ENCODE data around the gene ZNF616.

DNA sequence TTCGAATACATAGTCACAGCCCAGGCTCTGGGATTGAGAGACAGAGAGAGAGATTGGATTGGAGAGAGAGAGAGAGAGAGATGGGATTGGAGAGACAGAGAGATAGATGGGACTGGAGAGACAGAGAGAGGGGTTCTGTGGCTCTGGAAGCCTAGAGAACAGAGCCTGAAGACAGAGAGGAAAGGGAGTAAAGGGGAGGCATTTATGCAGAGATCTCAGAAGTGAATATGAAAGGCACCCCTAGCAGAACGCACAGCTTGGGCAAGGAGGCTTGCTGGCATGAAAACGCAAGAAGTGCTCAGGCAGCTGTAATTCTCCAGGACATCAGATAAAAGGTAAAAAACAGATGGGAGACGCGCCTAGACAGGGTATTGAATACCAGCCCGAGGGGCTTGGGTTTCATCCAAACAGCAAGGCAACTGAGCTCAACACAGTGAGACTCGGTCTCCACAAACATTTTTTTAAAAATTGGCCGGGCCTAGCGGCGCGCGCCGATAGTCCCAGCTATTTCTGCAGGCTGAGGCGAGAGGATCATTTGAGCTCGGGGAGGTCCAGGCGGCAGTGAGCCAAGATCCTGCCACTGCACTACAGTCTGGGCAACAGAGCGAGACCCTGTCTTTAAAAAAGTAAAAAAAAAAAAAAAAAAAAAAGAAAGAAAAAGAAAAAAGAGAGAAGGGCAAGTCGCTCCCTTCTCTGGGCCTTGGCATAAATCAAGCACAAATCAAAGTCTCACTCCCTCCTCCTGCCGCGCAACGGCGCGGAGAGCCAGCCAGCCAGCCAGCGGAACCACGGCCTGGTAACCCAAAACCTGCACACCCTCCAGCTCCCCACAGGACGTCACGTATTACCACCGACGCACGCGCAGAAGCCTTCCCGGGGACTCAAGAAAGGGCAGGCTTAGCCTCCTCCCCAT is 49.3 kb upstream of the ZNF616 start:
- TF ChIP-seq, protein P1, sequence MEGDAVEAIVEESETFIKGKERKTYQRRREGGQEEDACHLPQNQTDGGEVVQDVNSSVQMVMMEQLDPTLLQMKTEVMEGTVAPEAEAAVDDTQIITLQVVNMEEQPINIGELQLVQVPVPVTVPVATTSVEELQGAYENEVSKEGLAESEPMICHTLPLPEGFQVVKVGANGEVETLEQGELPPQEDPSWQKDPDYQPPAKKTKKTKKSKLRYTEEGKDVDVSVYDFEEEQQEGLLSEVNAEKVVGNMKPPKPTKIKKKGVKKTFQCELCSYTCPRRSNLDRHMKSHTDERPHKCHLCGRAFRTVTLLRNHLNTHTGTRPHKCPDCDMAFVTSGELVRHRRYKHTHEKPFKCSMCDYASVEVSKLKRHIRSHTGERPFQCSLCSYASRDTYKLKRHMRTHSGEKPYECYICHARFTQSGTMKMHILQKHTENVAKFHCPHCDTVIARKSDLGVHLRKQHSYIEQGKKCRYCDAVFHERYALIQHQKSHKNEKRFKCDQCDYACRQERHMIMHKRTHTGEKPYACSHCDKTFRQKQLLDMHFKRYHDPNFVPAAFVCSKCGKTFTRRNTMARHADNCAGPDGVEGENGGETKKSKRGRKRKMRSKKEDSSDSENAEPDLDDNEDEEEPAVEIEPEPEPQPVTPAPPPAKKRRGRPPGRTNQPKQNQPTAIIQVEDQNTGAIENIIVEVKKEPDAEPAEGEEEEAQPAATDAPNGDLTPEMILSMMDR (IDR thresholded peaks at IDR 0.05): peak in 1 of 7 experiments; percentile 47
- TF ChIP-seq POLR2A (IDR thresholded peaks at IDR 0.05): peak in 1 of 3 donors; percentile 56

All from body of pancreas (tissue), 4 donors.